ENCODE measurements around the gene ACOT7.
A peak's percentile ranks its signal among the peaks of the same experiment; 100 is the strongest.

- peak in 1 of 6 experiments; percentile 24 for TF ChIP-seq CTCF (IDR thresholded peaks at IDR 0.05)
- no peak for TF ChIP-seq POLR2A (IDR thresholded peaks at IDR 0.05)
Observed at GRCh38 chr1:6396998-6397397, 3.4 kb upstream of the ACOT7 start.

Data from esophagus squamous epithelium (tissue), 4 donors.